Measurements from ENCODE around the gene SCAF4. TPM values are rescaled to one million over a fixed set of nuclear protein-coding genes. Genes with fewer than 3 reads are reported as not detected.
"Not testable (repeated sequence)": the region's sequence is repeated elsewhere in the genome, so short reads cannot be mapped to it uniquely, and the experiment has no call there.

Gene SCAF4
- polyA plus RNA-seq, 10 donors: 18.5 to 29.1 (median 25.2) TPM

DNA sequence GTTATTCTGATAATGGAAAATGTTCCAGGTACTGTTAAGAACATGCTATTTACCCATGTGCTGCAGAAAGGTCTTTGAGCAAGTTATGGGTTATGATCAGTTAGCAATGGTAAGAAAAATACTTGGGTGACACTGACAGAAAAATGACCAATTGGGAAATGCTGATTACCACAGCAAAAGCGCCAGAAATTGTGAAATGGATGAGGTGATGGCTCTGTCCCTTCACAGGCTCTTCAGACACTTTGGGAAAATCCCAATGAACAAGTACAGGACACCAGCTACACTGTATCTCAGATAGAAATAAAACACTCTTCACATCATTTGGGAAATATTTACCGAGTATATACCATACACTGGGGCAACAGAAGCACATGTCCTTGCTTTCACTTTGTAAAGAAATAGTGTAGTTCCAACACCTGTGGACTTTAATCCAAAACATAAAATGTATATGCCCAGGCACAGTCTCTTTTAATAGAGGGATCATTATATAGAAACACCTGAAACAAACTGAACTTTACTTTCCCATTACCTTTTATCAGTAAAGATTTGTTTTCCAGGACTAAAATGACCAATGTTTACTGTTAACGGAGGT lies 58.5 kb downstream of the SCAF4 start:
- DNase-seq: no peak

DNA sequence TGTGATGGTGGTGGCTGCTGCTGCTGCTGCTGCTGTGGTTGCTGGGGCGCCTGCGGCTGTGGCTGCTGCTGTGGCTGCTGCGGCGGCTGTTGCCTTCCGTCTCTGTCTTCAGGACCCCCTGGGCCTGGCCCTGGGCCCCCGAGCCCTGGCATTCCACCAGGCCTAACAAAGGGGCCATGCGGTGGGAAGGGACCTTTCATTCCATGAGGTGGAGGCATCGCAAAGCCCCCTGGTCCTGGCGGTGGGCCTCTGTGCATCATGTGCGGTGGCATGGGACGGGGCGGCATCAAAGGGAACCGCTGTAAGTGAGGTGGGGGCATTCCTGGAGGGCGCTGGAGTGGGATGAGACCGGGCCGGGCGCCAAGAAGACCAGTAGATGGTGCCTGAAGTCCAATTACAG lies 60.0 kb downstream of the SCAF4 start:
- no peak for DNase-seq

DNA sequence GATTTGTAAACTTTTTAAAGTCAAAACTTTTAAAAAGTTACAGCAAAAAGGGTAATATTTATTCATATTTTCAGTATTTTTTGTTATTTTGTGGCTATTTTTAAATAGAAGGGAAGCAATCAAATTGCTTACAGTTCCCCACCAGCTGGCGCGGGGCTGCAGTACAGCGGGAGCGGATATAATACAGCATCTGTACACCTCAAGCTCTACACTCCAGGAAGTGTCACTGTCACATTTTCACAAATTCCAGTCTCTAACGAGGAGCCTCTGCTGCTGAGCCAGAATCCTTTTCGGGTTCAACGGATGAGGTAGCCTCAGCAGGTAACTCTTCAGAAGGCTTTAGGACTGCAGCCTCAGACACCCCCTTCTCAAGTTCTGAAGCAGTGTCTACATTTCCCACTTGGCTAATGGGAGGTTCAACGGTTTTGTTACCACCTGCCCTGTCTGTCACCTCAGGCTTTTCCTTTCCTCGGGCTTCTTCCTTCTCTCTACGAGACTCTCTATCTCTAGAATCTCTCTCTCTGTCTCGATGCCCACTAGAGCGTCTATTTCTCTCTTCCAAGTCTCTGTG lies 60.7 kb downstream of the SCAF4 start:
- no peak for DNase-seq

DNA sequence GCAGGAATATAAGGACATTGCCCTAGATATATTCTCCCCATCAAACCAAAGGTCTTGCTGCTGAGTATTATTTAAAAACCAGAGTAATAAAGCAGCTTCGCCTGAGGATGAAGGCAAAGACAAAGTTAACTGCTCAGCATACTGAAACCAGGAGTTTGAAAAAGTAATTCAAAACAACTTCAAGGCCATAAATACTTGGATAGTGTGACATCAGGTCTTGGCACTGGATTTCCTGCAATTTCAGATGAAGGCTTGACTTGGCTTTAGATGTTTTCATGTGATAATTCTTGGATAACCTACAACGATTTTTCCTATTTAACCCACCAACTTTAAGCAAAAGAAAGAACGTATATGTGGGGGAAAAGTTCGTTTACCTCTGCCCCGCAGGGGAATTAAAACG lies 61.8 kb downstream of the SCAF4 start:
- DNase-seq: peak in 2 of 3 donors; percentile 22 to 41

DNA sequence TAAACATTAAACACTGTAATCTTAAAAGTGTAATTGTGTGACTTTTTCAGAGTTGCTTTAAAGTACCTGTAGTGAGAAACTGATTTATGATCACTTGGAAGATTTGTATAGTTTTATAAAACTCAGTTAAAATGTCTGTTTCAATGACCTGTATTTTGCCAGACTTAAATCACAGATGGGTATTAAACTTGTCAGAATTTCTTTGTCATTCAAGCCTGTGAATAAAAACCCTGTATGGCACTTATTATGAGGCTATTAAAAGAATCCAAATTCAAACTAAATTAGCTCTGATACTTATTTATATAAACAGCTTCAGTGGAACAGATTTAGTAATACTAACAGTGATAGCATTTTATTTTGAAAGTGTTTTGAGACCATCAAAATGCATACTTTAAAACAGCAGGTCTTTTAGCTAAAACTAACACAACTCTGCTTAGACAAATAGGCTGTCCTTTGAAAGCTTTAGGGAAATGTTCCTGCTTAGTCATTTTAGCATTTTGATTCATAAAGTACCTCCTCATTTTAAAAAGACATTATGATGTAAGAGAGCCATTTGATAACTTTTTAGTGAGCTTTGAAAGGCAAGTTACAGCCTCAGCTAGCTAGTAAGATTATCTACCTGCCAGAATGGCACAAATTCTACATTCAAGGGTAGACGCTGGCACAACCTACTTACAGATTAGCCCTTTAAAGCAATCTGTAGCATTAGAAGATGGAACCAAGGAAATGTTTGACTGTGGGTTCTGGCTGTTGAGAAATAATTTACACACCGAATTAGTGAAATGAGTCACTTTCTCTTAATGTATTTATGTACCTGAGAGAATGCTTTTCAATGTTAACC lies 63.0 kb downstream of the SCAF4 start:
- no peak for DNase-seq

DNA sequence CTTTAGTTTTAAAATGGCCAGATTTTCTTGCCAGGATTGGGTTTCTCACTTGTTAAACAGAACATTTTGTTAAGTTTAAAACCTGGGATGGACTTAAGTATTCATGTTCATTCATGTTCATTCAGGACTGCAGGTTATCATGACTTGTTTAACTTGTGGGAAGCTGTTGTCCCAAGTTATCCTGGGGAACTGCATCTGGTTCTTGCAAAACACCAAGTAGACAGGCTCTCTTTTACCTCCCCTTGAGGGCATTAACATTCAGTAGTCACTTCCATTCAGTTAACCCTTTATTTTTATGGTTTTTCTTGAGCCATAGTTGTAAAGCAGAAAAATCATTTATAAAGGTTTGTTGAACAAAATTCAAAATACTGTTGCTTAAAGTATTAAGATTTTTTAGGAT lies 64.3 kb downstream of the SCAF4 start:
- no peak for DNase-seq

DNA sequence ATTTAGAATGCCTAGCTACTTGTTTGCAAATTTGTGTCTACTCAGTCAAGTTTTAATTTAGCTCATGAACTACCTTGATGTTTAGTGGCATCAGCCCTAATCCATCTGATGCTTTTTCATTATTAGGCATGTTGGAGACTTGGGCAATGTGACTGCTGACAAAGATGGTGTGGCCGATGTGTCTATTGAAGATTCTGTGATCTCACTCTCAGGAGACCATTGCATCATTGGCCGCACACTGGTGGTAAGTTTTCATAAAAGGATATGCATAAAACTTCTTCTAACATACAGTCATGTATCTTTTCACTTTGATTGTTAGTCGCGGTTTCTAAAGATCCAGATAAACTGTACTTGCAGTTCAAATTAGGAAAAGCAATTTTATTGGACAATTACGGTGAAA lies 64.8 kb downstream of the SCAF4 start:
- no peak for DNase-seq

DNA sequence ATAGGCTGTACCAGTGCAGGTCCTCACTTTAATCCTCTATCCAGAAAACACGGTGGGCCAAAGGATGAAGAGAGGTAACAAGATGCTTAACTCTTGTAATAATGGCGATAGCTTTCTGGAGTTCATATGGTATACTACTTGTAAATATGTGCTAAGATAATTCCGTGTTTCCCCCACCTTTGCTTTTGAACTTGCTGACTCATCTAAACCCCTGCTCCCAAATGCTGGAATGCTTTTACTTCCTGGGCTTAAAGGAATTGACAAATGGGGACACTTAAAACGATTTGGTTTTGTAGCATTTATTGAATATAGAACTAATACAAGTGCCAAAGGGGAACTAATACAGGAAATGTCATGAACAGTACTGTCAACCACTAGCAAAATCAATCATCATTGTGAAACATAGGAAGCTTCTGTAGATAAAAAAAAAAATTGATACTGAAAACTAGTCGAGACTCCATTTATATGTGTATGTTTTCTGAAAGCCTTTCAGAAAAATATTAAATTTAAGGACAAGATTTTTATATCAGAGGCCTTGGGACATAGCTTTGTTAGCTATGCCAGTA lies 65.4 kb downstream of the SCAF4 start:
- no peak for DNase-seq

DNA sequence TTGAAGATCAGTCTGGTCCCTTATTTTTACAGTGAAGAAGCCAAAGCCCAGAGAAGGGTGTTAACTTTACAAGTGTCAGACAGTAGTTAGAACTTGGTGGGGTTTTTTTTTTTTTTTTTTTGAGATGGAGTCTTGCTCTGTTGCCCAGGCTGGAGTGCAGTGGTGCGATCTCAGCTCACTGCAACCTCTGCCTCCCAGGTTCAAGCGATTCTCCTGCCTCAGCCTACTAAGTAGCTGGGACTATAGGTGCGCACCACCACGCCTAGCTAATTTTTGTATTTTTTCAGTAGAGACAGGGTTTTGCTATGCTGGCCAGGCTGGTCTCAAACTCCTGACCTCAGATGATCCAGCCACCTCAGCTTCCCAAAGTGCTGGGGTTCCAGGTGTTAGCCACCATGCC lies 66.0 kb downstream of the SCAF4 start:
- DNase-seq: not testable (repeated sequence)

DNA sequence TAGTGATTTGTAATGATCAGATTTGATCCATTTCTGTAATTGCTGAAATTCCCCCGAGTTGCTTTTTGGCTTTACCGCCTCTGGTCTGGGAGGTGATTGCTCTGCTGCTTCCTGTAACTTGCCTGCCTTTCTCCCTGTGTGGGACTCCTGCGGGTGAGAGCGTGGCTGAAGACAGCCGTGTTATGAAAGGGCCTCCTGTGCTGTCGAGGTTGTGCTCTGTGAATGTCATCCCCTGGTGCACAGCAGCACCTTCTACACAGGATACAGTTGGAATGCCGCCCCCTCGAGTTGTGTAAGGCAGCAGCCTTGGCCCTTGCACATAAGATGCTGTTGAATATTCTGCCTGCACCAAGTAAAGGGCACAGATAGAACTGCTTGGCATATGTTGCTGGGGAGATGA lies 66.5 kb downstream of the SCAF4 start:
- DNase-seq: no peak

DNA sequence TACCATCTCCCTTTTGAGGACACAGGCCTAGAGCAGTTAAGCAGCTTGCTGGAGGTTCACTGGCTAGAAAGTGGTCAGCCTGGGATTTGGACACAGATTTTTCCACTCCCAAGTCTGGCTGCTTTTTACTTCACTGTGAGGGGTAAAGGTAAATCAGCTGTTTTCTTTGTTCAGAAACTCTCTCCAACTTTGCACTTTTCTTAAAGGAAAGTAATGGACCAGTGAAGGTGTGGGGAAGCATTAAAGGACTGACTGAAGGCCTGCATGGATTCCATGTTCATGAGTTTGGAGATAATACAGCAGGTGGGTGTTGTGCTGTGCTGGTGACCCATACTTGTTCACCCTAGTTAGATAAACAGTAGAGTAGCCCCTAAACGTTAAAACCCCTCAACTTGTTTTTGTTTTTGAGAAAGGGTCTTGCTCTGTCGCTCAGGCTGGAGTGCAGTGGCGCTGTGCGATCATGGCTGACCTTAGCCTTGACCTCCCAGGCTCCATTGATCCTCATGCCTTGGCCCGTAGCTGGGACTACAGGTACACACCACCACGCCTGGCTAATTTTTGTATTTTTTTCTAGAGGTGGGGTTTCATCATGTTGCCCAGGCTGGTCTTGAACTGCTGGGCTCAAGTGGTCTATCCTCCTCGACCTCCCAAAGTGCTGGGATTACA lies 68.2 kb downstream of the SCAF4 start:
- DNase-seq: no peak

DNA sequence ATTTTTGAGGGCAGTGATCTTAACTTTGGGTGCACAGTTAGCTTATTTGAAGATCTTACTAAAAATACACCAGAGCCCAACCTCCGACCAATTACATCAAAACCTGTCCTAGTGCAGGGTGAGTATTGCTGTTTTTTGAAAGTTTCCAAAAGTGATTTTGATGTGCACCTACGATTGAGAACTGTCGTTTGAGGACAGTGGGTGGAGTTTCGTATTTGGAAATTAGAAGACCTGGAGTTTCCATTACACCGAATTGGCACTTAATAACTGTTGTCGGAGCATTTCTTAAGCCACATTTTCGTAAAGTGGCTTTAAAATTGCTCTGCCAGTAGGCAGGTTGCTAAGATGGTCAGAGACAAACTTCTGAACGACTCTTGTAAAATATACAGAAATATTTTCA lies 71.3 kb downstream of the SCAF4 start:
- DNase-seq: peak in 1 of 3 donors; percentile 22

DNA sequence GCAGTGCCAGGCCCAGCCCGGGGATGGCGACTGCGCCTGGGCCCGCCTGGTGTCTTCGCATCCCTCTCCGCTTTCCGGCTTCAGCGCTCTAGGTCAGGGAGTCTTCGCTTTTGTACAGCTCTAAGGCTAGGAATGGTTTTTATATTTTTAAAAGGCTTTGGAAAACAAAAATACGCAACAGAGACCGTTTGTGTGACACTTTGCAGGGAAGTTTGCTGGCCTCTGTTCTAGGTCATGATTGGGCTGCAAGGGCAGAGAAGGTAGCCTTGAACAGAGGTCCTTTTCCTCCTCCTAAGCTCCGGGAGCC lies 71.7 kb downstream of the SCAF4 start:
- DNase-seq: peak in 1 of 3 donors; percentile 55

DNA sequence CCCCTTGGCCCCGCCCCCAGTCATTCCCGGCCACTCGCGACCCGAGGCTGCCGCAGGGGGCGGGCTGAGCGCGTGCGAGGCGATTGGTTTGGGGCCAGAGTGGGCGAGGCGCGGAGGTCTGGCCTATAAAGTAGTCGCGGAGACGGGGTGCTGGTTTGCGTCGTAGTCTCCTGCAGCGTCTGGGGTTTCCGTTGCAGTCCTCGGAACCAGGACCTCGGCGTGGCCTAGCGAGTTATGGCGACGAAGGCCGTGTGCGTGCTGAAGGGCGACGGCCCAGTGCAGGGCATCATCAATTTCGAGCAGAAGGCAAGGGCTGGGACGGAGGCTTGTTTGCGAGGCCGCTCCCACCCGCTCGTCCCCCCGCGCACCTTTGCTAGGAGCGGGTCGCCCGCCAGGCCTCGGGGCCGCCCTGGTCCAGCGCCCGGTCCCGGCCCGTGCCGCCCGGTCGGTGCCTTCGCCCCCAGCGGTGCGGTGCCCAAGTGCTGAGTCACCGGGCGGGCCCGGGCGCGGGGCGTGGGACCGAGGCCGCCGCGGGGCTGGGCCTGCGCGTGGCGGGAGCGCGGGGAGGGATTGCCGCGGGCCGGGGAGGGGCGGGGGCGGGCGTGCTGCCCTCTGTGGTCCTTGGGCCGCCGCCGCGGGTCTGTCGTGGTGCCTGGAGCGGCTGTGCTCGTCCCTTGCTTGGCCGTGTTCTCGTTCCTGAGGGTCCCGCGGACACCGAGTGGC lies 72.2 kb downstream of the SCAF4 start, which contains the start of gene SOD1:
SOD1 (plus strand) TSS at position 158 of the 723 bp plus-strand sequence; CDS start at position 235, 77 bp downstream.
- peak; percentile 95 to 98 (median 96) for DNase-seq

DNA sequence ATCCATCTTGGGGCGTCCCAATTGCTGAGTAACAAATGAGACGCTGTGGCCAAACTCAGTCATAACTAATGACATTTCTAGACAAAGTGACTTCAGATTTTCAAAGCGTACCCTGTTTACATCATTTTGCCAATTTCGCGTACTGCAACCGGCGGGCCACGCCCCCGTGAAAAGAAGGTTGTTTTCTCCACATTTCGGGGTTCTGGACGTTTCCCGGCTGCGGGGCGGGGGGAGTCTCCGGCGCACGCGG lies 72.7 kb downstream of the SCAF4 start:
- no peak for DNase-seq

DNA sequence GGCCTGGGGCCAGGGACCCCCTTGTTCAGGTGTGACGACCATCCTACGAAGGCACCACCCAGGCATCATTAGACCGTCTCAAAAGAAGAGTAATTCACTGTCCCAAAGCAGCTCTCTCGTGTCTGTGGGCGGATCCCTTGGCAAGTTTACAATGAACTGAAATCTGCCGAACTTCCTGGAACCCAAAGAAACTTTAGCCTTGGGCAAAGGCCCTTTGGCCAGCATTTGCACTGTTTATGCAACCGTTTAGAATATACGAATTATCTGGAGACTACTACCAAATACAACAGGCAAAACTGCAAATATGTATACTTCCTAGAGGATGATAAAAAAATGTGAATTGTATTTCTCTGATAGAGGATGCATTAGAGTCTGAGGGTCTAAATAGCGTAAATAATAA lies 73.9 kb downstream of the SCAF4 start:
- DNase-seq: no peak

DNA sequence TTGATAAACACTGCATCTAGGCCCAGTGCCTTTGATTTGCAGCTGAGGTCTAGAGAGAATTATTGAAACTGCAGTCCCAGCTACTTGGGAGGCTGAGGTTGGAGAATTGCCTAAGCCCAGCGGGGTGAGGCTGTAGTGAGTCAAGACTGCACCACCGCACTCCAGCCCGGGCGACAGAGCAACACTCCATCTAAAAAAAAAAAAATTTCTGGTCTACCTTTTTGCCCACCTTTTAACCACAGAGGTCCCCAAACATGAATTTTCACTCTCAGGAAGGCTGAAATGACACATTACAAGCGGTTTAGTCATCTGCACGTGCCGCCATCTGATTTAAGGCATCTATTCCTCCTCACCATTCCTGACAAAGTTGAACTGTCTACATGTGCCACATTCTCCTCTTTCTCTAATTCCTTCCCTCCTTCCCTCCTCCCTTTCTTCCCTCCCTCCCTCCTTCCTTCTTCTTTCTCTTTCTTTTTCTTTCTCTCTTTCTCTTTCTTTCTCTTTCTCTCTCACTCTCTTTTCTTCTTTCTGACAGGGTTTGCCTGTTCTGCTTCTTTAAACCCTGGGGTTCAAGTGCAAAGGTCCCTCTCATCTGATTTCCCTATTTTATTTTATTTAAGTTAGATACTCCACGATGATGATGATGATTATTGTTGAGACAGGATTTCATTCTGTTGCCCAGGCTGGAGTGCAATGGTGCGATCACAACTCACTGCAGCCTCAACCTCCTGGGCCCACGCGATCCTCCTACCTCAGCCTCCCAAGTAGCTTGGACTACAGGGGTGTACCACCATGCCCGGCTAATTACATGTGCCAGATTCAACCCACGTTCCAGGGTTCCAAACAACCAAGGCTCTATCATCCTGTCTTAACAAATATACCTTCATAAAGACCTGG lies 75.5 kb downstream of the SCAF4 start:
- no peak for DNase-seq

DNA sequence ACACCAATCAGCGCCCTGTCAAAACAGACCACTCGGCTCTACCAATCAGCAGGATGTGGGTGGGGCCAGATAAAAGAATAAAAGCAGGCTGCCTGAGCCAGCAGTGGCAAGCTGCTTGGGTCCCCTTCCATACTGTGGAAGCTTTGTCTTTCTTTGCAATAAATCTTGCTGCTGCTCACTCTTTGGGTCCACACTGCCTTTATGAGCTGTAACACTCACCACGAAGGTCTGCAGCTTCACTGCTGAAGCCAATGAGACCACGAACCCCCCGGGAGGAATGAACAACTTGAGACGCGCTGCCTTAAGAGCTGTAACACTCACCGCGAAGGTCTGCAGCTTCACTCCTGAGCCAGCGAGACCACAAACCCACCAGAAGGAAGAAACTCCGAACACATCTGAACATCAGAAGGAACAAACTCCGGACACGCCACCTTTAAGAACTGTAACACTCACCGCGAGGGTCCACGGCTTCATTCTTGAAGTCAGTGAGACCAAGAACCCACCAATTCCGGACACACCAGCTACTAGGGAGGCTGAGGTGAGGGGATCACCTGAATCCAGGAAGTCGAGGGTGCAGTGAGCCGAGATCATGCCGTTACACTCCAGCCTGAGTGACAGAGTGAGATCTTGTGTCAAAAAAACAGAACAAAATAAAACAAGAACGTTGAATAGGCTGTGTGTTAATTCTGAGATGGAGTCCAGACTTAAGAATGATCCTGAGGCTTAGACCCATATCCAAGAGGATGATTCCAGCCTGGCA lies 76.9 kb downstream of the SCAF4 start:
- not testable (repeated sequence) for DNase-seq

DNA sequence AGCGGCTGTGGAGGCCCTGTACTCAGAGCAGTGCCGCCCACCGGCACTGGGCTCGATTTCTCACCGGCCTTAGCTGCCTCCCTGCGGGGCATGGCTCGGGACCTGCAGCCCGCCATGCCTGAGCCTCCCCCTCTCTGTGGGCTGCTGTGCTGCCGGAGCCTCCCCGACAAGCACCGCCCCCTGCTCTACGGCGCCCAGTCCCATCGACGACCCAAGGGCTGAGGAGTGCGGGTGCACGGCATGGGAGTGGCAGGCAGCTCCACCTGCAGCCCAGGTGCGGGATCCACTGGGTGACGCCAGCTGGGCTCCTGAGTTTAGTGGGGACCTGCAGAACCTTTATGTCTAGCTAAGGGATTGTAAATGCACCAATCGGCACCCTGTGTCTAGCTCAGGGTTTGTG lies 77.6 kb downstream of the SCAF4 start:
- no peak for DNase-seq

DNA sequence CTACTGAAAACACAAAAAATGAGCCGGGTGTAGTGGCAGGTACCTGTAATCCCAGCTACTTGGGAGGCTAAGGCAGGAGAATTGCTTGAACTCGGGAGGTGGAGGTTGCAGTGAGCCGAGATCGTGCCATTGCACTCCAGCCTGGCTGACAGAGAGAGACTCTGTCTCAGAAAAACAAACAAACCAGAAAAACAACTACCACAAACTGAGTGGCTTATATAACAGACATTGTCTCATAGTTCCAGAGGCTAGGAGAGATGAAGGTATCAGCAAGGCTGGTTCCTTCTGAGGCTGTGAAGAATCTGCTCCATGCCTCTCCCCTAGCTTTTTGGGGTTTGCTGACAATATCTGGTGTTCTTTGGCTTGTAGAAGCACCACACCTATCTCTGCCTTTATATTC lies 80.4 kb downstream of the SCAF4 start:
- not testable (repeated sequence) for DNase-seq
